Erythroblast (primary cell): ENCODE results near the gene MAP2K4.

Source experiments
- GATA1 ChIP-seq: IDR thresholded peaks from 2 replicates; pipeline ENCODE4 v1.6.1; 2011; ENCODE audit warnings: low read depth, mild to moderate bottlenecking, control low read depth, low read length, moderate library complexity
- POLR2A ChIP-seq: IDR thresholded peaks from 2 replicates; pipeline ENCODE4 v1.6.1; 2011; ENCODE audit warnings: mild to moderate bottlenecking, low read length

DNA sequence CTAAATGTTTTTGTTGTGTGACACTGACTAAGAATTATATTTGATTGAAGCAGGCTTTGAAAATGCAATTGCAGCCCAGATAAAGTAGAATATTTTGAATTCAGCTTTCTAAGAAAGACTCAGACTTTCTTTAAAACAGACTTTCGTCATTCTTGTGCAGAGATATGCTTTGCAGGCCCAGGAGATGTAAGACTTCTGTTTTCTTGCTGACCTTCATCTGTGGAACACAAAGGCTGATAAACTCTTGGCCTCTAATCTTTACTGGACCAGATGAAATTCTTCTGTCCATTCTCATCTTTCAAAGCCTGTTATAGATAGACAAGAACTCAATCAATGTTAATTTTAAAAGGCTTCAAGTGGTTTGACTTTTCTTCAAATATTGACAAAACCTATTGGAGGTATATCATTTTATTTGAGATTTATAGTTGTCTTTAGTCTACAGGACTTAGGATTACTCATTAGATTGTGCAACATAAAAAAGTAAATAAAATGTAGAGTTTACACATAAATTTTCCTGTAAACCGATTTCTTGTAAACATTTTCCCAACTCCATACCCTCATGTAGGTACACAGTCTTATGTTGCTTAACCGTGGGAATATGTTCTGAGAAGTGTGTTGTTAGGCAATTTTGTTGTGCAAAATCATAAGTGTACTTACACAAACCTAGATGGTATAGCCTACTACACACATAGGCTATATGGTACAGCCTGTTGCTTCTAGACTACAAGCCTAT lies 94.2 kb downstream of the MAP2K4 start:
- TF ChIP-seq POLR2A (no peak), GATA1 (no peak)
